Measurements from ENCODE around the gene ABR. TPM values are rescaled to one million over a fixed set of nuclear protein-coding genes. Genes with fewer than 3 reads are reported as not detected.
A peak's percentile ranks its signal among the peaks of the same experiment; 100 is the strongest.

The ABR gene
- total RNA-seq, 1 donor from 2014 or later, result 92.7 TPM

GRCh38 chr17:1192911-1193699 is 13.3 kb upstream of the ABR start:
- Mint-ChIP-seq H3K4me1 (peaks cover 12% of the 10 kb centered on the region), H3K36me3 (no peaks in the 10 kb centered on the region), H3K9me3 (no peaks in the 10 kb centered on the region)

GRCh38 chr17:1190751-1191331 is 11.1 kb upstream of the ABR start:
- Mint-ChIP-seq H3K9me3 (no peaks in the 10 kb centered on the region), H3K4me1 (peaks cover 16% of the 10 kb centered on the region), H3K27me3 (ENCODE audit: insufficient read depth, low read depth) (peaks cover 11% of the 10 kb centered on the region), H3K4me3 (no peak overlapping the region), H3K36me3 (no peaks in the 10 kb centered on the region), H3K27ac (no peak overlapping the region)
- Histone ChIP-seq H3K36me3 (no peaks in the 10 kb centered on the region), H3K9me3 (ENCODE audit: low read depth) (no peaks in the 10 kb centered on the region), H2AFZ (replicated peaks) (no peak overlapping the region), H3F3A (ENCODE audit: low read depth) (peaks cover 12% of the 10 kb centered on the region), H4K20me1 (ENCODE audit: low read depth) (no peaks in the 10 kb centered on the region), H3K4me3 (no peak overlapping the region), H3K4me2 (no peak overlapping the region), H3K79me2 (ENCODE audit: low read depth) (no peaks in the 10 kb centered on the region), H3K9ac (no peak overlapping the region), H3K4me1 (peaks cover 10% of the 10 kb centered on the region), H3K27me3 (peaks cover 7% of the 10 kb centered on the region), H3K27ac (no peak overlapping the region)
- DNase-seq (ENCODE audit: low spot score), result no peak
- no peak for TF ChIP-seq EZH2 (IDR thresholded peaks at IDR 0.05)
- TF ChIP-seq EZH2phosphoT487 (IDR thresholded peaks at IDR 0.05), result no peak
- TF ChIP-seq CTCF (IDR thresholded peaks at IDR 0.05), result no peak

More at GRCh38 chr17:1192911-1193699, 13.3 kb upstream of the ABR start:
- Histone ChIP-seq H3F3A (ENCODE audit: low read depth) (no peaks in the 10 kb centered on the region), H4K20me1 (ENCODE audit: low read depth) (no peaks in the 10 kb centered on the region), H3K9ac (no peak overlapping the region), H3K27me3 (peaks cover 7% of the 10 kb centered on the region), H2AFZ (replicated peaks) (no peak overlapping the region), H3K9me3 (ENCODE audit: low read depth) (no peaks in the 10 kb centered on the region), H3K27ac (no peak overlapping the region), H3K4me2 (no peak overlapping the region), H3K4me1 (peaks cover 5% of the 10 kb centered on the region), H3K36me3 (no peaks in the 10 kb centered on the region), H3K79me2 (ENCODE audit: low read depth) (no peaks in the 10 kb centered on the region), H3K4me3 (no peak overlapping the region)
- no peak overlapping the region for H3K4me3 Mint-ChIP-seq
- no peak overlapping the region for H3K27ac Mint-ChIP-seq
- peaks cover 11% of the 10 kb centered on the region for H3K27me3 Mint-ChIP-seq (ENCODE audit: insufficient read depth, low read depth)
- TF ChIP-seq EZH2 (IDR thresholded peaks at IDR 0.05), result no peak
- TF ChIP-seq EZH2phosphoT487 (IDR thresholded peaks at IDR 0.05), result no peak
- no peak for TF ChIP-seq CTCF (IDR thresholded peaks at IDR 0.05)
- no peak for DNase-seq (ENCODE audit: low spot score)

GRCh38 chr17:1188812-1189504 is 9.2 kb upstream of the ABR start:
- H3K36me3 ChIP-seq, result no peaks in the 10 kb centered on the region
- H3K79me2 ChIP-seq (ENCODE audit: low read depth), result no peaks in the 10 kb centered on the region
- TF ChIP-seq CTCF (IDR thresholded peaks at IDR 0.05) (no peak), EZH2phosphoT487 (IDR thresholded peaks at IDR 0.05) (no peak), EZH2 (IDR thresholded peaks at IDR 0.05) (no peak)
- no peaks in the 10 kb centered on the region for H3K9me3 ChIP-seq (ENCODE audit: low read depth)
- H2AFZ ChIP-seq (replicated peaks), result no peak overlapping the region
- Mint-ChIP-seq H3K27ac (peak overlapping the region; percentile 21), H3K4me1 (peaks cover 20% of the 10 kb centered on the region), H3K27me3 (ENCODE audit: insufficient read depth, low read depth) (peaks cover 13% of the 10 kb centered on the region), H3K36me3 (no peaks in the 10 kb centered on the region), H3K9me3 (no peaks in the 10 kb centered on the region), H3K4me3 (no peak overlapping the region)
- H3K27me3 ChIP-seq, result peaks cover 7% of the 10 kb centered on the region
- no peaks in the 10 kb centered on the region for H4K20me1 ChIP-seq (ENCODE audit: low read depth)
- peaks cover 10% of the 10 kb centered on the region for H3K4me1 ChIP-seq
- no peak overlapping the region for H3K4me2 ChIP-seq
- no peak overlapping the region for H3K9ac ChIP-seq
- no peak overlapping the region for H3K27ac ChIP-seq
- no peak overlapping the region for H3K4me3 ChIP-seq
- no peak for DNase-seq (ENCODE audit: low spot score)
- H3F3A ChIP-seq (ENCODE audit: low read depth), result peaks cover 12% of the 10 kb centered on the region
